Measurements from ENCODE around the gene LEO1. TPM values are rescaled to one million over a fixed set of nuclear protein-coding genes. Genes with fewer than 3 reads are reported as not detected.

The LEO1 gene
- total and polyA plus RNA-seq, 4 donors = 11.3 to 23.3 (median 13.9) TPM

DNA sequence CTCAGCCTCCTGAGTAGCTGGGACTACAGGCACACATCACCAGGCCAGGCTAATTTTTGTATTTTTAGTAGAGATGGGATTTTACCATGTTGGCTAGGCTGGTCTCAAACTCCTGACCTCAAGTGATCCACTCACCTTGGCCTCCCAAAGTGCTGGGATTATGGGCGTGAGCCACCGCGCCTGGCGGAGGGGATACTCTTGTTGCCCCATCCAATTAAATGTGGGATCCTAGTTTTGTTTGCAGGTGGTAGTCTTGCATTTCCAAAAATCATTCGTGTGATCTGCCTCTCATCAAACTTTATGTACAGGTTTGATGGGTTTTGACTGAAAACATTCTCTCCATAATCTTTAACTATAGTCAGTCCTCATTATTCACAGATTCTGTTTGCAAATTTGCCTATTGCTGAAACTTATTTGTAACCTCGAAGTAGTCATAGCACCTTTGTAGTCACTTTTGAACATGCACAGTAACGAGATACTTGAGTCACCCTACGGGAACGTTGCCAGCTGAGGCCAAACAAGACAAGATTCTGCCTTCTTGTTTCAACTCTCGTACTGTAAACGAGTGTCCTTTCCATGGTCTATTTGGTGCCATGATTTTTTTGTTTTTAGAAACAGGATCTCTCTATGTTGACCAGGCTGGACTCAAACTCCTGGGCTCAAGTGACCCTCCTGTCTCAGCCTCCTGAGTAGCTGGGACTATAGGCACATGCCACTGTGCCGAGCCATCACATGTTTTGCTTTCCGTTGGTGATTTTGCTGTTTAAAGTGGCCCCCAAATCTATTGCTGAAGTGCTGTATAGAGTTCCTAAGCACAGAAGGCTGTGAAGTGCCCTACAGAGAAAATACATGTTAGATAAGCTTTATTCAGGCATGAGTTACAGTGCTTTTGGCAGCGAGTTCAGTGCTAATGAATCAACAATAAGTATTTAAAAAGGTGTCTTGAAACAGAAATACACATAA lies 39.3 kb upstream of the LEO1 start:
- no peak for TF ChIP-seq SP1 (IDR thresholded peaks at IDR 0.05)
- TF ChIP-seq REST (IDR thresholded peaks at IDR 0.05) = no peak
- TF ChIP-seq, protein P1, sequence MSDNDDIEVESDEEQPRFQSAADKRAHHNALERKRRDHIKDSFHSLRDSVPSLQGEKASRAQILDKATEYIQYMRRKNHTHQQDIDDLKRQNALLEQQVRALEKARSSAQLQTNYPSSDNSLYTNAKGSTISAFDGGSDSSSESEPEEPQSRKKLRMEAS (IDR thresholded peaks at IDR 0.05) = no peak
- no peak for TF ChIP-seq FOXA2 (IDR thresholded peaks at IDR 0.05)
- 92% methylated on average over 14 of the region's 14 CpGs for WGBS
- Histone ChIP-seq H3K4me3 (ENCODE audit: low read depth in 1 of 3, low read length in 3 of 3) (no peak overlapping the region), H3K36me3 (ENCODE audit: control insufficient read depth in 4 of 4, insufficient read depth in 3 of 4, low read depth in 1 of 4, low read length in 3 of 4) (no peaks in the 10 kb centered on the region), H3K9ac (ENCODE audit: low read depth in 1 of 2, low read length in 2 of 2) (no peak overlapping the region), H3K27me3 (ENCODE audit: control insufficient read depth in 4 of 4, insufficient read depth in 4 of 4, low read length in 3 of 4) (no peaks in the 10 kb centered on the region), H3K4me1 (ENCODE audit: control insufficient read depth in 4 of 4, insufficient read depth in 4 of 4, low read length in 3 of 4) (peaks cover 0 to 6% (median 0%) of the 10 kb centered on the region in 4 donors), H3K27ac (ENCODE audit: low read depth in 1 of 2, low read length in 2 of 2) (no peak overlapping the region), H3K9me3 (ENCODE audit: control insufficient read depth in 4 of 4, low read length in 3 of 4) (no peaks in the 10 kb centered on the region)
- DNase-seq (ENCODE audit: low spot score) = no peak

DNA sequence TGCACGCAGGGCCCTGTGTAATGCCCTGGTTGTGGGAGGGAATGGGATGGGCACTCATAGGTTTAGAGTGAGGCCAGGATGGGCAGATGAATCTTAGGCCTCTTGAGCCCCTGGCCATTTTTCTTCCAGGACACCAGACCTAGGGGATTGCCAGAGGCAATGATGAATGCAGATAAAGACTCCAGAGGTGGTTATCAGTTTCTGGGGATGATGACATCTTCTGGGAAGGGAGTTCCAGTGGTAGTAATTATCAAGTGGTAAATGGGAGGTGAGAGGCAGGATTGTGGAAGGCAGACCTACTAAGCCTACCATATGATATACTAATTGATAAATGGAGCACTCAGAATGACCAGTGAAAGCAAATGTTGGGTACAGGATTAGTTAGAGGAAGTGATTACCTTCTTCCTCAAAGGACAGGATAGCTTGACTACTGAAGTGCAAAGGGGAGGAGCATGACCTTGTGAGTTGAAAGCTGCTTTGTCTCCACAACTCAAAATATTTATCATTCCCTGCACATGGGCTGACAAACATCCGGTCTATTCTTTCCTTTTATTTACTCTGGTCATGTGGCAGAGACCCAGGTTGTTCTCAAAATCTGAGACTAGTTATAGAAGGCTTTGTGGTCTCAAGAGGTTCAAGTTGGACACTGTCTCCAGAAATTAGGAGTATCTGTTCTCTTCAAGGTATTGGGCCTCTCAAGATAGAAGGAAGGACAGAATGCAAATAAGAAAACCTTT lies 37.3 kb upstream of the LEO1 start:
- DNase-seq (ENCODE audit: low spot score) = no peak
- peaks cover 0 to 6% (median 0%) of the 10 kb centered on the region in 4 donors for H3K4me1 ChIP-seq (ENCODE audit: control insufficient read depth in 4 of 4, insufficient read depth in 4 of 4, low read length in 3 of 4)
- no peaks in the 10 kb centered on the region for H3K9me3 ChIP-seq (ENCODE audit: control insufficient read depth in 4 of 4, low read length in 3 of 4)
- no peak overlapping the region for H3K9ac ChIP-seq (ENCODE audit: low read depth in 1 of 2, low read length in 2 of 2)
- TF ChIP-seq REST (IDR thresholded peaks at IDR 0.05) (no peak), GABPA (IDR thresholded peaks at IDR 0.05 in 1 of 2, conservative IDR thresholded peaks at IDR 0.05 in 1 of 2) (no peak), NR2F2 (IDR thresholded peaks at IDR 0.05) (no peak), FOXA1 (IDR thresholded peaks at IDR 0.05) (no peak), JUND (IDR thresholded peaks at IDR 0.05) (no peak), HNF4G (IDR thresholded peaks at IDR 0.05) (no peak), YY1 (IDR thresholded peaks at IDR 0.05) (no peak), SP1 (IDR thresholded peaks at IDR 0.05) (no peak), RXRA (IDR thresholded peaks at IDR 0.05) (no peak), EGR1 (IDR thresholded peaks at IDR 0.05; ENCODE audit: low read depth in 2 of 2) (no peak), HNF4A (conservative IDR thresholded peaks at IDR 0.05) (no peak)
- TF ChIP-seq, protein P2, sequence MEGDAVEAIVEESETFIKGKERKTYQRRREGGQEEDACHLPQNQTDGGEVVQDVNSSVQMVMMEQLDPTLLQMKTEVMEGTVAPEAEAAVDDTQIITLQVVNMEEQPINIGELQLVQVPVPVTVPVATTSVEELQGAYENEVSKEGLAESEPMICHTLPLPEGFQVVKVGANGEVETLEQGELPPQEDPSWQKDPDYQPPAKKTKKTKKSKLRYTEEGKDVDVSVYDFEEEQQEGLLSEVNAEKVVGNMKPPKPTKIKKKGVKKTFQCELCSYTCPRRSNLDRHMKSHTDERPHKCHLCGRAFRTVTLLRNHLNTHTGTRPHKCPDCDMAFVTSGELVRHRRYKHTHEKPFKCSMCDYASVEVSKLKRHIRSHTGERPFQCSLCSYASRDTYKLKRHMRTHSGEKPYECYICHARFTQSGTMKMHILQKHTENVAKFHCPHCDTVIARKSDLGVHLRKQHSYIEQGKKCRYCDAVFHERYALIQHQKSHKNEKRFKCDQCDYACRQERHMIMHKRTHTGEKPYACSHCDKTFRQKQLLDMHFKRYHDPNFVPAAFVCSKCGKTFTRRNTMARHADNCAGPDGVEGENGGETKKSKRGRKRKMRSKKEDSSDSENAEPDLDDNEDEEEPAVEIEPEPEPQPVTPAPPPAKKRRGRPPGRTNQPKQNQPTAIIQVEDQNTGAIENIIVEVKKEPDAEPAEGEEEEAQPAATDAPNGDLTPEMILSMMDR (IDR thresholded peaks at IDR 0.05; ENCODE audit: low read depth, low read length, missing input control) = no peak
- TF ChIP-seq, protein P3, sequence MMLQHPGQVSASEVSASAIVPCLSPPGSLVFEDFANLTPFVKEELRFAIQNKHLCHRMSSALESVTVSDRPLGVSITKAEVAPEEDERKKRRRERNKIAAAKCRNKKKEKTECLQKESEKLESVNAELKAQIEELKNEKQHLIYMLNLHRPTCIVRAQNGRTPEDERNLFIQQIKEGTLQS (IDR thresholded peaks at IDR 0.05) = no peak
- TF ChIP-seq, protein P1 (IDR thresholded peaks at IDR 0.05) = no peak
- peak overlapping the region in 1 of 2 donors; percentile 28 for H3K27ac ChIP-seq (ENCODE audit: low read depth in 1 of 2, low read length in 2 of 2)
- H3K36me3 ChIP-seq (ENCODE audit: control insufficient read depth in 4 of 4, insufficient read depth in 3 of 4, low read depth in 1 of 4, low read length in 3 of 4) = no peaks in the 10 kb centered on the region
- H3K27me3 ChIP-seq (ENCODE audit: control insufficient read depth in 4 of 4, insufficient read depth in 4 of 4, low read length in 3 of 4) = no peaks in the 10 kb centered on the region
- no peak overlapping the region for H3K4me3 ChIP-seq (ENCODE audit: low read depth in 1 of 3, low read length in 3 of 3)
- WGBS = 55% methylated on average over 2 of the region's 2 CpGs

All from liver (tissue), 9 donors.